HuH-7.5 (cell line): ENCODE results near the gene MED9.
"Not testable (repeated sequence)": the region's sequence is repeated elsewhere in the genome, so short reads cannot be mapped to it uniquely, and the experiment has no call there.

Source experiments
- DNase-seq: peaks from one replicate; pipeline ENCODE4 v3.0.0; 2011; ENCODE audit warnings: low spot score

Gene MED9, protein sequence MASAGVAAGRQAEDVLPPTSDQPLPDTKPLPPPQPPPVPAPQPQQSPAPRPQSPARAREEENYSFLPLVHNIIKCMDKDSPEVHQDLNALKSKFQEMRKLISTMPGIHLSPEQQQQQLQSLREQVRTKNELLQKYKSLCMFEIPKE

DNA sequence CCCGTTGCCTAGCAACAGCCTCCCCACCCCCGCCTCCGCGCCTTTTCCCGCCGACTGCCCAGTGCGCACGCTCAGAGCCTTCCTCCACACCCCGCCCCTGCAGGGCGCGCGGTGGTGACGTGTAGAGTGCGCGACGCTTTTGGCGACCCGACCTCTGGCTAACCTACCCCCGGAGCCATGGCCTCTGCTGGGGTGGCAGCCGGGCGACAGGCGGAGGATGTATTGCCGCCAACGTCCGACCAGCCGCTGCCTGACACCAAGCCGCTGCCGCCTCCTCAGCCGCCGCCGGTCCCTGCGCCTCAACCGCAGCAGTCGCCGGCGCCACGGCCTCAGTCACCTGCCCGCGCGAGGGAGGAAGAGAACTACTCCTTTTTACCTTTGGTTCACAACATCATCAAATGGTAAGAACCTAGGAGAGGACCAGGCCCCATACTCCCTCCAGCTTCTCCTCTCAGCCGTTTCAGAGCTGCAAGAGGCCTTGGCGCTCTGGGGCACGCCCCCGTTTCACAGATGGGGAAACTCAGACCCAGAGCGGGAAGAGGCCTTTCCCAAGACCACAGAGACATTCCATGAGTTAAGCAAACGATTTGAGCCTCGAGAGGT, at the start of gene MED9:
Gene MED9 (plus strand): TSS at position 136 of the 603 bp plus-strand sequence. CDS start 42 bp downstream, at position 178.
- peak; percentile 89 for DNase-seq

DNA sequence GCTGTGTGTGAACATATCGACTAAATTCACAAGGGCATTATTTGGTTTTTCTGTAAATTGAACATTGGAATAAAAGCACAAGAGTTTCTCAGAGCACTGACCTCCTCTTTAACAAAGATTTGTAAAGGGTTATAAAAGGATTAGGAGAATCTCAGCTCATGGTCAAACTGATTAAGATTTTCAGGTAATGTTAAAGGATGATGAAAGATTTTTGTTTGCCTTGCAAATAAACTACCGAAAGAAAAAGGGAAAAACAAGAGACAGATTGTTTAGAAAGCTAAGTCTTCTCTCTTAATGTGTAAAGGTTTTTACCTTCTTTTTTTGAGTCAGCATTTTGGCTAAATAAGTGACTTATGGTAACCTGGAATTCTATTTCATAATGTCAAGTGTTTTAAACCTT, 47.6 kb upstream of the MED9 start:
- no peak for DNase-seq

DNA sequence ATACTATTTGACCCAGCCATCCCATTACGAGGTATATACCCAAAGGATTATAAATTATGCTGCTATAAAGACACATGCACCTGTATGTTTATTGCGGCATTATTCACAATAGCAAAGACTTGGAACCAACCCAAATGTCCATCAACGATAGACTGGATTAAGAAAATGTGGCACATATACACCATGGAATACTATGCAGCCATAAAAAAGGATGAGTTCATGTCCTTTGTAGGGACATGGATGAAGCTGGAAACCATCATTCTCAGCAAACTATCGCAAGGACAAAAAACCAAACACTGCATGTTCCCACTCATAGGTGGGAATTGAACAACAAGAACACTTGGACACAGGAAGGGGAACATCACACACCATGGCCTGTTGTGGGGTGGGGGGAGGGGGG, 45.9 kb upstream of the MED9 start:
- not testable (repeated sequence) for DNase-seq

DNA sequence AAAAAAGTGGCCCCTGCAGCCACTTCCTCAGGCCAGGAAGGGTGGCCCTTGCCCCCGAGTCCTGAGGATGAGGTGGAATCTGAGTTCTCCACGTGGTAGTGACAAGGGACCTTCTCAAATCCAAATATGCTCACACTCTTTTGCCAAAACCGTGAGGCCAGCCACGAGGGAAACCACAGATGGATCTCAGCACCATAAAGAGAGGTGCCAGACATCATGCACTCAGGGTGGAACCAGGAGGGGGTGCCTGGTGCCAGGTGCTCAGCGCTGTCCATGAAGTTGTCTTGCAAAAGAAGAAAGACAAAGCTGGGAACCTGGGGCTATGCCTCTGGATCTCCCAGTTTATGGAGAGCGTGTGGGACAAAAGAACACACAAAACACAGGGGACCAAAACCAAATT, 45.2 kb upstream of the MED9 start:
- DNase-seq = no peak

DNA sequence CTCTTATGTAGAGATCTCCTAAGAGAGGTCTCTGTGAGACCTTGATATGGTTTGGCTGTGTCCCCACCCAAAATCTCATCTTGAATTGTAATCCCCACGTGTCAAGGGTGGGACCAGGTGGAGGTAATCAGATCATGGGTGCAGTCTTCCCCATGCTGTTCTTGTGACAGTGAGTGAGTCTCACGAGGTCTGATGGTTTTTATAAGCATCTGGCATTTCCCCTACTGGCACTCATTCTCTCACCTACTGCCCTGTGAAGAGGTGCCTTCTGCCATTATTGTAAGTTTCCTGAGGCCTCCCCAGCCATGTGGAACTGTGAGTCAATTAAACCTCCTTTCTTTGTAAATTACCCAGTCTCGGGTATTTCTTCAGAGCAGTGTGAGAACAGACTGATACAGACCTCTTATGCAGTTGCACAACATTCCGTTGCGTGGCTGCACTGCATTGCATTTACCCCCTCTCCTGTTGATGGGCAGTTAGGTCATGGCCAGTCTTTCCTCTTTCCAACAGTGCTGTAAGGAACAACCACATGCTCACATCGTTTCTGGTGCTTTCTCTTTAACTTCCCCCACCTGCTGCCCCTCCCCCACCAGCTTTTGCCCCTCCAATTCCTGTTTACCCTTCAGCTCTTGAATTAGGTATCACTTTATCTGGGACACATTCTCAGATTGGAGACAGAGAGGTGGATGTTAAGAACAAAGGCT, 43.6 kb upstream of the MED9 start:
- no peak for DNase-seq

DNA sequence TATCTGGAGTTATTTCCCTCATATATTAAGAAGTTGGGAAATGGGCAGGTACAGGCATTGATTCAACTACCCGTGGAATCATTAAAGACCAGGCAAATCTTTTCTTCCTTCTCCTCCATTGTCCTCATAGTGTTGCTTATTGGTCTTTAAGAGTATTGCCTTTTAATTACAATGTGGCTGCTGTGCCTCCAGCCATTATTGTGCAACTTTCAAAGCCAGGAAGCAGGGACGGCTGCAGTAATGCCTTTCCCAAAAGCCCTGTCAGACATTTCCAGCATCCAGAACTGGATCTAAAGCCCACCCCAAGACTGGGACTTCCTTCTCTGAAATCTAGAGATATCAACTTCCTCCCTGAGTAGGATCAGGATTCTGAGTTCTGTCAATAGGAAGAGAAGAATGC, 42.3 kb upstream of the MED9 start:
- DNase-seq = no peak

DNA sequence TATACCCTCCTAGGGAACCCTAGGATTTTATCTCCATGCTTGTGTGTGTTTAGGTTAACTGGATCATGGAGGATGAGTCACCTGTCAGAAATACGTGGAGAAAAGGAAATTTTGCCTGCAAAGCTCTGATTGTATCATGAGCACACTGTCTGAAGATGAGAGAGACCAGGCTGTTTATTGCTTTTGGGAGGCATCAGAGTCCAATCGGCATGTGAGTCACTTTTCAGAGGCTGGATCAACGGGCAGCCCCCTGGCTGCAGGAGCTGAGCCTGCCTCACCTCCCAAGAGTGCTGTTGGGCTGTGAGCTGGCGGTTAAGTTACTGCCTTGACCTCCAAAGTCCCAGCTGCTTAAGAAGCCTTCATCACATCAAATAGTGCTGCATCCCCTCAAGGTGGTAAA, 41.5 kb upstream of the MED9 start:
- DNase-seq = no peak

DNA sequence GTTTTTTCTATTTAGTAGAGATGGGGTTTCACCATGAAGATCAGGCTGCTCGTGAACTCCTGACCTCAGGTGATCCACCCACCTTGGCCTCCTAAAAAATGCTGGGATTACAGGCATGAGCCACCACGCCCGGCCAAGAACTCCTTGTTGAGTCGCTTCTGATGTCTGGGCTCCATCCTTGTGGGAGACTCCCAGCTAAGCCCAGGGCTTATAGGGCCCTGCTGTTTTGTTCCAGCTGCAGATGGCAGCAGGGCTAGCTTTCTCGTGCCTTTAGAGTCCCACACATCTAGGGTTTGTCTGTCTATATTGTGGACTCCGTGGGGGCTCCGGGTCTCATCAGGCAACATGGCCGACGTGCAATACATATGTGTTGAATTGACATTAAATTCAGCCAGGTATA, 39.3 kb upstream of the MED9 start:
- DNase-seq = no peak

DNA sequence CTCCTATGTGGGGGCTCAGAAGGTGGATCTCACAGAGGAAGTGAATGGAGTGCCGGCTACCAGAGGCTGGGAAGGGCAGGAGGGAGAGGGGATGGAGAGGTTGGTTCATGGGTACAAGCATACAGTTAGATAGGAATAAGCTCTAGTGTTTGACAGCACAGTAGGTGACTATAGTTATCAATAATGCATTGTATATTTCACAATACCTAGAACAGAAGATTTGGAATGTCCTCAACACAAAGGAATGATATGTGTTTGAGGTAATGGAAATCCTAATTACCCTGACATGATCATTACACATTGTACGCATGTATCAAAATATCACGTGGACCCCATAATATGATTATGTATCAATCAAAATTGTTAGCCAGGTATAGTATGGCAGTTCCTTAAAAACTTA, 38.9 kb upstream of the MED9 start:
- DNase-seq = no peak

DNA sequence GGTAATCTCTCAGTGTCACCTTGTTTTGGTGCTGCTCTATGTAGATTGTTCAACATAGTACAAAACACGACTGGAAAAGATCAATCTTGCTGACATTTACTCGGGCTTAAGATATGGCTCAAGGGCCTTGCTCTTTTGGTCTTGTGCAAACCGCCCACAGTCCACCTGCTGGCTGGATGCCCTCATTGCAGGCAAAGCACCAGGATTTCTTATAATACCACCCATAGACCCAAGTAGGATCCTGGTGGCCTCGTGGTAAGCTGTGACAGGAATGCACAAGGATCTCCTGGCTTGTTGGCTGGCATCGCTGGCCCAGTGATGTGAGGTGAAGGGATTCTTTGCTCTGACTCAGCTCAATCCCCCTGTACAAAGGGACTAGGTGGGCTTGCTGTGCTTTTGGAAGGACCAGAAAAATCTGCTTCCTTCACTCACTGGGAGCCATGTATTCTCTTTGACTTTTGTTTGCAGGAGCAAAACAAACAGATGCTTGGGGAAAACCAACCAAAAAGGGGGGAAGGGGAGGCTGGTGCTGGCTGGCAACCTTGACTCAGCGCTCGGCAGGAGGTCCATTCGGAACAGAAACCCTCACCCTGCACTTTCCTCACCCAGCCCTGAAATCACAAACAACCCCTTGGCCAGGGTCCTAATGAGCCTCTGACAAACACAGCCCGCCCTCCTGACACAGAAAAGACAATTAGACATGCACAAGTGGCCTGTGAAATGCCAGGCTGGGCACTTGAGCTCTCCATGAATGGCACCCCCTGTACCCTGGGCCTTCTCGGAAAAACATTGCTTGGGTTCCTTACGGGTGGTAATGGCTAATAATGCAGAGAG, 36.6 kb upstream of the MED9 start:
- peak; percentile 52 for DNase-seq

DNA sequence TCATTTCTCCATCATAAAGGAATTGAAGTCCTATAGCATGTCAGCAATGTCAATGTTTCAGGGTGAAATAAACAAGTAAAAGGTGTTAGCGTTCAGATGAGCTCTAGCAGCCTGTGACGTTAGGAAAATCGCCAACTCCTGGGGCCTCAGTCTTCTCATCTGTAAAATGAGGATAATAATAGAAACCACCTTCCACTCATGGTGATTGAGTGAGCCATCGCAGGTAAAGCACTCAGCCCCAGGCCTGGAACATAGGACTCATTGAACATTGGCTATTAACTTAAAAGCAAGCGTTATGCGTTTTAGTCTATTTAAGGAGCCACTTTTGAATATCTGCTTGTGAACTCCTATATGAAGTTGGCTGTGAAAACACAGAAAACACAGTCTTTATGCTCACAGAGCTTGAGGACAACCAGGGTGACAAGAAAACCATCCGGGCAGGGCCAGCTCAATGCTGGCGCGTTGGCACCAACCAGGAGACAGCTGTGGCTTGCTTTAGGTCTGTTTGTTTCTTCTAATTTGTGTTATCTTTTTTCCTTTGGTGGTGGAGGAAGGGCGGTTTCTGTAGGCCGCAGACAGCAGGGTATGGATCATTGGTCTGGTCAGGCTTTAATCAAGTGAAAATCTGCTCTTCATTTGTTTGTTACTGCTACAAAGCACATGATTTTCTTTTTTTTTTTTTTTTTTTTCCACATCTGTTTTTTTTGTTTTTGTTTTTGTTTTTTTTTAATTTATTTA, 35.7 kb upstream of the MED9 start:
- DNase-seq = no peak

DNA sequence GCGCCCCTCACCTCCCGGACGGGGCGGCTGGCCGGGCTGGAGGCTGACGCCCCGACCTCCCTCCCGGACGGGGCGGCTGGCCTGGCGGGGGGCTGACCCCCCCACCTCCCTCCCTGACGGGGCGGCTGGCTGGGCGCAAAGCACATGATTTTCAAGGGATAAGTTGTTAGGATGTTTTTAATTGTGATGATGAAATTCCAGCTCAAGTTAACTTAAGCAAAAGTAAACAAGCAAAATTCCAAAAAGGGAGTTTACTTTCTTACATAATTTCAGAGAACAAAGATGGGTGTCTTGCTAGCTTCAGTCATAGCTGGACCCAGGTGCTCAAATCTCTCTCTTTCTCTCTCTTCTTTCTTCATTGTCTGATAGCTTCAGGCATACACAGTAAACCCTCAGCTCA, 33.6 kb upstream of the MED9 start:
- DNase-seq = no peak

DNA sequence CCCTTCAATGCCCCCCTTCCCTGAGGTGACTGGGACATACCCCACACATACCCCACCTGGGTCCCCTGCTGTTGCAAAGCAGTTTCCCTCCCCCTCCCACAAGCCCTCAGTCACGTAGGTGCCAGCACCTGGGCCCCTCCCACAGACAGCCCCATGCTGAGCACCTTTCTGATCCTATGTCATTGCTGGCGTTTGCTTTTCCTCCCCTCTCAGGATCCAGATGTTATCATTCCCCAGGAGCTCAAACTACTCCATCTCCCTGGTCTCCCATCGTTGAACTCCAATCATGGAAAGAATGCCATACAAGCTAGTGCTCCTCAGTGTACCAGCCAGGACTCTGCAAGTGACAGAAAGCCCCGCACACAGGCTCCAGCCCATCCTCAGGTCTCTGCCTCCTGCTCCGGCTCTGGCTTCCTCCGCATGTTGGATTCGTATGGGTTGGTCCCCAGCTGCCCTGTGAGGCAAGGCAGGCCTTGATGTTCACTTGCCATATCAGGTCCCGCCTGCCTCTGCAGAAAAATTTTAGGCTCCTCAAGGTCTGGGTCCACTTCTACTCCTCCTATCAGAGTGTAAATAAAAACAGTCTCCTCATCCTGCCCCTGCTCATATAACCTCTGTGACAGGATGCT, 31.4 kb upstream of the MED9 start:
- no peak for DNase-seq

DNA sequence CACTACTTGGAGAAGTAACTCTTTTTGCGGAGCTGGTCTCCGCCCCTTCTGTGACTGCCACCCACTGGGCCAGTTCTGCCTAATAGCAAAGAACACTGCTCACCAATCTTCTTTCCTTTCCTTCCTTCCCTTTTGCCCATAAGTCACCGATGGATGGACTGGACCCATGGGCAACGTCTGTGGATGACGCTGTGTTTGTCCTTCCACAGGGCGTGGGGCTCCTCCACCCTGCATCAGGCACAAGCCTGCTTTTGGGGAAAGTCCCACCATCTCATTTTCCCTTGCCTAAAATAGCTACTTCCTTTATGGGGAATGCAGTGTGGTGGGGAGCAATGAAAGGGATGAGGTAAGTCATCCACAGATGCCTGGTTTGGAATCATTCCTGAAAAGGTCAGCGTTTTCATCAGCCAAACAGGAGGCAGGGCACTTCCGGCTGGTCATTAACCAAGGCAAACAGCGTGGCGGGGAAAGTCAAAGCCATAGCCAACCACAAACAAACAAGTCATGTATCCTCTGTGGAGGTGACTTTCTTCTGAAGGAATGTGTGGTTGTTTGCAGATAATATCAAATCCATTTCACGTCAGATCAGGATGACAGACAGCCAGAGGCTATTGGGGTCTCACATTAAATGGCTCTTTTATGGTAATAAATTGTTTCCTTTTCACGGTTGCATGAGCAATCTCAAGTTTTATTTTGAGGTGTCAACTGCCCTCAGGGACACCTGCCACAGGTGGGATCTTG, 30.7 kb upstream of the MED9 start:
- DNase-seq = peak; percentile 91

DNA sequence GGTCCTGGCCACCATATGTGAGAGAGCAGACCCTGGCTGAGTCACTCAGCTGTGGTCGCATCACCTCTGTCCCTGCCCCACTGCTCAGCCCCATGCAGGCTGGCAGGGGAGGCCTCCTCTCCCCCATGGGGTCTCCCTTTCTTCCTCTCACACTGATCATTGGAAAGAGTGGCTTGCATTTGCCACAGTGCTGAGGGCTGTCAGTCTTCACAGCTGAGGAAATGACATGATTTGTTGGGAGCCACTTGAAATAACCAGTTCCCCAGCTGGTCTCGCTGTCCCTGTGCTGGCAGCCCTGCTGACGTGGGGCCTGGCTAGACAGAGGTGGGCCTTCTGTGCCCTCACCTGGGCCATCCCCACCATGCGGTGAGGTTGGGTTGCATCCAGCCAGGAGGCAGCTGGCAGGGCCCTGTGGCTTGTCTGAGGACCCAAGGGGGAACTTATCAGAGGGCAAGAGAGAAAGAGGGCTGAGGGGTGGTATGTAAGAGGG, 30.1 kb upstream of the MED9 start:
- DNase-seq = no peak

DNA sequence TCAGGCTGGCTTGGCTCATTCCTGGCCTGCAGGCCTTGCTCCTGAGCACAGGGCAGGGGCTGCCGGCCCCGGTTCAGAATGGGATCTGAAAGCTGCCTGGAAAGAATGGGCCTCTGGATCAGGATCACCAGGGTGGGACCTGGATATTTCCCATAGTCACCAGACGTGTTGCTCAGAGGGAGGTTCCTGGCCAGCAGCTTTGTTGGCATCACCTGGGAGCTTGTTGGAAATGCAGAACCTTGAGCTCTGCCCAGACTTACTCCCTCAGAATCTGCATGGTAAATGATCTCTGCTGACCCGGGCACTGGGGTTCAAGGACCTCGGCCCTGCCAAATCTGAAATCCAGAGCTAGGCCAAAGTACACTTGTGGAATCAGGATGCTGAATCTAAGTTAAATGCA, 29.5 kb upstream of the MED9 start:
- no peak for DNase-seq

DNA sequence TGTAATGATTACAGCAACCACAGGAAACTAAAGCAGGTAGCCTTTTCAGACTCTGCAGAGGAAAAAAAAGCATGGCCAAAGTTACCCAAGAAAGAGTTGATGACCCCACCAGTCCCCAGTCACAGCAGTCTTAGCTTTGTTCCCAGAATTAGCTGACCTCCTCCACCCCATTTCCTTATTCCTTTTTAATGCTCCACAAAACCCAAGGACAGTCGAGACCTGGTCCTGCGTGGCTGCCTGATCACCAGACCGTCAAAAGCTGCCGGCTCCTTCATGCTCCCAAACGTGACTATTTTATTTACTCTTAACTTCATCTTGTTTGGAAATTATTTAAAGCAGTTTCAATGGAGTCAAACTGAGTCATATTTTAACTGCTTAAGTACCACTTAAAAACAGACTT, 28.7 kb upstream of the MED9 start:
- DNase-seq = no peak

DNA sequence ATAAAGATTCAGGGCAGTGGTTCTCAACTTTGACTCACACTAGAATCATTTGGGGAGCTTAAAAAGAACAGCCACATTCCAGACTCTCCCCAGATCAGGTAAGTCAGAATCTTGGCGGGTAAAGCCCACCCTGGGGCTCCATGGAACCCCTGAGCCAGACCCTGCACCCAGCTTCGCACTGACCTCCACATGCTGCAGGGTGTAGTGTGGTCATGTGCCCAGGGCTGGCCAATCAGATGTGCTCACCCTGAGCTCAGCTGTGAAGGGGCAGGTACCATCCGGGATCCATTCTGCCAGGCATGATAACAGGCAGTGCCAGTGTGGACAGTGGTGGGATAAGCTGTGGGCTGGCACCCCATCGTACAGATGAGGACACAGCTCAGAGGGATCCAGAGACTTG, 28.1 kb upstream of the MED9 start:
- no peak for DNase-seq

DNA sequence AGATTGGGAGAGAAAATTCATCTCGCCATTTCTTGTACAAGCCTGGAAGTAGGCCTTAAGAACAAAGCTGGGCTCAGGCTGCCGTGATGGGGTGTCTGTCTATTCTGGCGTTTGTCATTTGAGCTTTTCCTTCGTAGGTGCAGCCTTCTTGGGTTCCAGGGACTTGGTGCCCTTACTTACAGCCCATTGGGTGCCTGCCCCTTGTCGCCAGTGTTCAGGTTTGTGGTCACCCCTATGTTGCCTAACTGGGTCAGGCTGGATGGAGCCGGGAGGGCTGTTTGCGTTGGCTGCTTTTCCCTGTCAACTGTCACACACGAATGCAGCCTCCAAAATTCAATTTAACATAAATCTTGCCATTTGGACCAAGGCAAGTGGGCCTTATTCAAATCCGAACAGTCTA, 23.7 kb upstream of the MED9 start:
- DNase-seq = no peak

DNA sequence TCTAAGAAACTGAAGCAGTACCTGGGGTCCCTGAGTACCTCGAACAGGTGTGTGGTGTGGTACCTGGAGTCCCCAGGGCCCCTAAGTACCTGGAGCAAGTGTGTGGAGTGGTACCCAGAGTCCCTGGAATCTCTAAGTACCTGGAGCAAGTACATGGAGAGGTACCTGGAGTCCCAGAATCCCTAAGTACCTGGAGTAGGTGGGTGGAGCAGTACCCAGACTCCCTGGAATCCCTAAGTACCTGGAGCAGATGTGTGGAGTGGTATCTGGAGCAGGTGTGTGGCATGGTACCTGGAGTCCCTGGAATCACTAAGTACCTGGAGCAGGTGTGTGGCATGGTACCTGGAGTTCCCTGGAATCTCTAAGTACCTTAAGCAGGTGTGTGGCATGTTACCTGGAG, 22.5 kb upstream of the MED9 start:
- DNase-seq = no peak

DNA sequence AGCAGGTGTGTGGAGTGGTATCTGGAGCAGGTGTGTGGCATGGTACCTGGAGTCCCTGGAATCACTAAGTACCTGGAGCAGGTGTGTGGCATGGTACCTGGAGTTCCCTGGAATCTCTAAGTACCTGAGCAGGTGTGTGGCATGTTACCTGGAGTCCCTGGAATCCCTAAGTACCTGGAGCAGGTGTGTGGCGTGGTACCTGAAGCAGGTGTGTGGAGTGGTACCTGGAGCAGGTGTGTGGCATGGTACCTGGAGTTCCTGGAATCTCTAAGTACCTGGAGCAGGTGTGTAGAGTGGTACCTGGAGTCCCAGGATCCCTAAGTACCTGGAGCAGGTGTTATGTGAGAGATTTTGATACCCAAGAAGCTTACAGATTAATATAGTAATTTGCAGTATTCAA, 22.1 kb upstream of the MED9 start:
- DNase-seq = not testable (repeated sequence)
